ENCODE data around the gene RHOXF2.

GRCh38 chrX:120147537-120147936 lies 10.9 kb upstream of the RHOXF2 start:
- TF ChIP-seq, protein P1, sequence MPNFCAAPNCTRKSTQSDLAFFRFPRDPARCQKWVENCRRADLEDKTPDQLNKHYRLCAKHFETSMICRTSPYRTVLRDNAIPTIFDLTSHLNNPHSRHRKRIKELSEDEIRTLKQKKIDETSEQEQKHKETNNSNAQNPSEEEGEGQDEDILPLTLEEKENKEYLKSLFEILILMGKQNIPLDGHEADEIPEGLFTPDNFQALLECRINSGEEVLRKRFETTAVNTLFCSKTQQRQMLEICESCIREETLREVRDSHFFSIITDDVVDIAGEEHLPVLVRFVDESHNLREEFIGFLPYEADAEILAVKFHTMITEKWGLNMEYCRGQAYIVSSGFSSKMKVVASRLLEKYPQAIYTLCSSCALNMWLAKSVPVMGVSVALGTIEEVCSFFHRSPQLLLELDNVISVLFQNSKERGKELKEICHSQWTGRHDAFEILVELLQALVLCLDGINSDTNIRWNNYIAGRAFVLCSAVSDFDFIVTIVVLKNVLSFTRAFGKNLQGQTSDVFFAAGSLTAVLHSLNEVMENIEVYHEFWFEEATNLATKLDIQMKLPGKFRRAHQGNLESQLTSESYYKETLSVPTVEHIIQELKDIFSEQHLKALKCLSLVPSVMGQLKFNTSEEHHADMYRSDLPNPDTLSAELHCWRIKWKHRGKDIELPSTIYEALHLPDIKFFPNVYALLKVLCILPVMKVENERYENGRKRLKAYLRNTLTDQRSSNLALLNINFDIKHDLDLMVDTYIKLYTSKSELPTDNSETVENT (CRISPR knock-in tag; IDR thresholded peaks at IDR 0.05) = no peak
- no peak for TF ChIP-seq ZNF140 (CRISPR knock-in tag; IDR thresholded peaks at IDR 0.05)
- TF ChIP-seq ZNF217 (CRISPR knock-in tag; IDR thresholded peaks at IDR 0.05) = no peak
- TF ChIP-seq ZNF212 (CRISPR knock-in tag; IDR thresholded peaks at IDR 0.05) = no peak
- TF ChIP-seq TBP (optimal IDR thresholded peaks at IDR 0.05; ENCODE audit: low read depth, low read length) = no peak
- no peak for TF ChIP-seq SIN3B (IDR thresholded peaks at IDR 0.05; ENCODE audit: low read depth)
- TF ChIP-seq CUX1 (CRISPR knock-in tag; IDR thresholded peaks at IDR 0.05) = no peak
- no peak for TF ChIP-seq HEY1 (CRISPR knock-in tag; IDR thresholded peaks at IDR 0.05; ENCODE audit: borderline replicate concordance)
